ENCODE measurements around the gene CACNA2D4.

Gene CACNA2D4

GRCh38 chr12:1795221-1795784, 123.1 kb downstream of the CACNA2D4 start:
- no peaks in the 10 kb centered on the region for H3K36me3 ChIP-seq (ENCODE audit: insufficient read depth, low read depth, low read length)
- 0 out of 2 replicates have a peak, but pooled peaks cover 9% of the 10 kb centered on the region for H3K4me1 ChIP-seq (ENCODE audit: insufficient read depth, low read length)
- H3K27ac ChIP-seq (ENCODE audit: low read length), result no peak overlapping the region
- H3K4me3 ChIP-seq (ENCODE audit: low read length), result peak overlapping the region; percentile 25; the same call in 1 of the 2 replicates
- no peaks in the 10 kb centered on the region for H3K9me3 ChIP-seq (ENCODE audit: insufficient read depth, low read depth, low read length)
- no peak overlapping the region for H3K9ac ChIP-seq (ENCODE audit: low read depth, low read length)
- no peaks in the 10 kb centered on the region for H3K27me3 ChIP-seq (ENCODE audit: insufficient read depth, low read length)

GRCh38 chr12:1794440-1795090, 123.9 kb downstream of the CACNA2D4 start:
- Histone ChIP-seq H3K4me1 (ENCODE audit: insufficient read depth, low read length) (0 out of 2 replicates have a peak, but pooled peaks cover 9% of the 10 kb centered on the region), H3K9ac (ENCODE audit: low read depth, low read length) (no peak overlapping the region), H3K27me3 (ENCODE audit: insufficient read depth, low read length) (no peaks in the 10 kb centered on the region), H3K36me3 (ENCODE audit: insufficient read depth, low read depth, low read length) (no peaks in the 10 kb centered on the region), H3K27ac (ENCODE audit: low read length) (no peak overlapping the region), H3K9me3 (ENCODE audit: insufficient read depth, low read depth, low read length) (no peaks in the 10 kb centered on the region), H3K4me3 (ENCODE audit: low read length) (no peak overlapping the region)

GRCh38 chr12:1793426-1794210, 124.8 kb downstream of the CACNA2D4 start:
- Histone ChIP-seq H3K4me3 (ENCODE audit: low read length) (no peak overlapping the region), H3K27ac (ENCODE audit: low read length) (no peak overlapping the region), H3K27me3 (ENCODE audit: insufficient read depth, low read length) (no peaks in the 10 kb centered on the region), H3K9ac (ENCODE audit: low read depth, low read length) (no peak overlapping the region), H3K4me1 (ENCODE audit: insufficient read depth, low read length) (0 out of 2 replicates have a peak, but pooled peaks cover 9% of the 10 kb centered on the region), H3K36me3 (ENCODE audit: insufficient read depth, low read depth, low read length) (no peaks in the 10 kb centered on the region), H3K9me3 (ENCODE audit: insufficient read depth, low read depth, low read length) (no peaks in the 10 kb centered on the region)

DNA sequence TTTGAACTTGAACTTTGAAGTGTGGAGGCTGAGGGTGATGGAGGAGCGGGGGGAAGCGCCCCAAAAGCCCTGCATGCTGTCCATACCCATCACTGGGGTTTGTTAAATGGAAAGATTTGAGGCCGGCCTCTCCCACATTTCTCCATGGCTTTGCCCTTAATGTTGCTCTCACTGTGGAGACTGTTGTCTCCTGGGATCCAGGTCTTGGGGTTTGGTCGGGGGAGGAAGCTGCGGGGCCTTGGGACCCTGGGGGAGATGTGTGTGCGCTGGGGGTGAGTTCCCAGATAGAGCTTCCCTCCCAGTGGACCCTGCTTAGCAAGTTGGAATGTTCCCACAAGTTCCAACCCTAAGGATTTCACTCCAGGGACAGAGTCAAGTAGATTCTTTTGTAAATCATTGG, 126.0 kb downstream of the CACNA2D4 start:
- no peaks in the 10 kb centered on the region for H3K27me3 ChIP-seq (ENCODE audit: insufficient read depth, low read length)
- no peak overlapping the region for H3K4me3 ChIP-seq (ENCODE audit: low read length)
- no peak overlapping the region for H3K9ac ChIP-seq (ENCODE audit: low read depth, low read length)
- H3K27ac ChIP-seq (ENCODE audit: low read length), result no peak overlapping the region
- peaks cover 7% of the 10 kb centered on the region; the same call in 1 of the 2 replicates for H3K36me3 ChIP-seq (ENCODE audit: insufficient read depth, low read depth, low read length)
- H3K4me1 ChIP-seq (ENCODE audit: insufficient read depth, low read length), result 0 out of 2 replicates have a peak, but pooled peaks cover 9% of the 10 kb centered on the region
- H3K9me3 ChIP-seq (ENCODE audit: insufficient read depth, low read depth, low read length), result no peaks in the 10 kb centered on the region

- H3K9ac ChIP-seq (ENCODE audit: low read depth, low read length), result no peak overlapping the region
- no peaks in the 10 kb centered on the region for H3K27me3 ChIP-seq (ENCODE audit: insufficient read depth, low read length)
- peaks cover 17% of the 10 kb centered on the region for H3K36me3 ChIP-seq (ENCODE audit: insufficient read depth, low read depth, low read length)
- no peaks in the 10 kb centered on the region for H3K9me3 ChIP-seq (ENCODE audit: insufficient read depth, low read depth, low read length)
- 0 out of 2 replicates have a peak, but pooled peaks cover 9% of the 10 kb centered on the region for H3K4me1 ChIP-seq (ENCODE audit: insufficient read depth, low read length)
- H3K27ac ChIP-seq (ENCODE audit: low read length), result no peak overlapping the region
- no peak overlapping the region for H3K4me3 ChIP-seq (ENCODE audit: low read length)
These were observed 127.2 kb downstream of the CACNA2D4 start for GRCh38 chr12:1791104-1791841.

DNA sequence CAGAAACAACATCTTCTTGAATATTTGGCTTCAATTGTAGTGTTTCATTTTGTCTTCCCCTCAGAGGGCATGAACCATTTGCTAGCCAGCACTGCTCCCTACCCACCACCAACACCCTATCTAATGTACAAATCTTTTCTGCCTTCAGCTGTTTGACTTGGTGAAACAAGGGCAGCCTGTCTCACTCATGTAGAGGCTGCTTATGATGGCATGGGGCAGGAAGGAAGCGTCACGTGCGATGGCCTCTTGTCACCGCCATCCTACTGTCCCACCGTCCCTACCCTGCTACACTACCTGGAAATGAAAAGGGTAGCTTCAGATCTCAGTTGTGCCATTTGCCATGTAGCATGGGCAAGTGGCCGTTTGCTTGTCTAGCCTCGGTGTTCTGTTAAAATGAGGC, 128.0 kb downstream of the CACNA2D4 start:
- H3K27me3 ChIP-seq (ENCODE audit: insufficient read depth, low read length), result no peaks in the 10 kb centered on the region
- H3K36me3 ChIP-seq (ENCODE audit: insufficient read depth, low read depth, low read length), result peaks cover 25% of the 10 kb centered on the region
- 0 out of 2 replicates have a peak, but pooled peaks cover 9% of the 10 kb centered on the region for H3K4me1 ChIP-seq (ENCODE audit: insufficient read depth, low read length)
- no peak overlapping the region for H3K4me3 ChIP-seq (ENCODE audit: low read length)
- H3K9ac ChIP-seq (ENCODE audit: low read depth, low read length), result no peak overlapping the region
- no peaks in the 10 kb centered on the region for H3K9me3 ChIP-seq (ENCODE audit: insufficient read depth, low read depth, low read length)
- no peak overlapping the region for H3K27ac ChIP-seq (ENCODE audit: low read length)

- H3K9ac ChIP-seq (ENCODE audit: low read depth, low read length), result no peak overlapping the region
- H3K27ac ChIP-seq (ENCODE audit: low read length), result no peak overlapping the region
- H3K9me3 ChIP-seq (ENCODE audit: insufficient read depth, low read depth, low read length), result no peaks in the 10 kb centered on the region
- H3K36me3 ChIP-seq (ENCODE audit: insufficient read depth, low read depth, low read length), result peaks cover 45% of the 10 kb centered on the region
- no peak overlapping the region for H3K4me3 ChIP-seq (ENCODE audit: low read length)
- H3K4me1 ChIP-seq (ENCODE audit: insufficient read depth, low read length), result 0 out of 2 replicates have a peak, but pooled peaks cover 7% of the 10 kb centered on the region
- no peaks in the 10 kb centered on the region for H3K27me3 ChIP-seq (ENCODE audit: insufficient read depth, low read length)
These were observed 130.7 kb downstream of the CACNA2D4 start for GRCh38 chr12:1787714-1788113.

- Histone ChIP-seq H3K9ac (ENCODE audit: low read depth, low read length) (no peak overlapping the region), H3K27me3 (ENCODE audit: insufficient read depth, low read length) (no peaks in the 10 kb centered on the region), H3K9me3 (ENCODE audit: insufficient read depth, low read depth, low read length) (no peaks in the 10 kb centered on the region), H3K4me1 (ENCODE audit: insufficient read depth, low read length) (no peaks in the 10 kb centered on the region), H3K36me3 (ENCODE audit: insufficient read depth, low read depth, low read length) (peaks cover 58% of the 10 kb centered on the region), H3K27ac (ENCODE audit: low read length) (no peak overlapping the region), H3K4me3 (ENCODE audit: low read length) (no peak overlapping the region)
These were observed 136.2 kb downstream of the CACNA2D4 start for GRCh38 chr12:1782215-1782614.

GRCh38 chr12:1781772-1782171, 136.7 kb downstream of the CACNA2D4 start:
- Histone ChIP-seq H3K27ac (ENCODE audit: low read length) (no peak overlapping the region), H3K4me1 (ENCODE audit: insufficient read depth, low read length) (no peaks in the 10 kb centered on the region; the same call in 1 of the 2 replicates), H3K4me3 (ENCODE audit: low read length) (no peak overlapping the region), H3K9me3 (ENCODE audit: insufficient read depth, low read depth, low read length) (no peaks in the 10 kb centered on the region), H3K27me3 (ENCODE audit: insufficient read depth, low read length) (no peaks in the 10 kb centered on the region), H3K9ac (ENCODE audit: low read depth, low read length) (no peak overlapping the region), H3K36me3 (ENCODE audit: insufficient read depth, low read depth, low read length) (peaks cover 53% of the 10 kb centered on the region)

- H3K27ac ChIP-seq (ENCODE audit: low read length), result no peak overlapping the region
- H3K9ac ChIP-seq (ENCODE audit: low read depth, low read length), result no peak overlapping the region
- H3K4me3 ChIP-seq (ENCODE audit: low read length), result no peak overlapping the region
- peaks cover 35% of the 10 kb centered on the region; the same call in 1 of the 2 replicates for H3K36me3 ChIP-seq (ENCODE audit: insufficient read depth, low read depth, low read length)
- no peaks in the 10 kb centered on the region for H3K27me3 ChIP-seq (ENCODE audit: insufficient read depth, low read length)
- peaks cover 16% of the 10 kb centered on the region for H3K4me1 ChIP-seq (ENCODE audit: insufficient read depth, low read length)
- no peaks in the 10 kb centered on the region for H3K9me3 ChIP-seq (ENCODE audit: insufficient read depth, low read depth, low read length)
These were observed 138.7 kb downstream of the CACNA2D4 start for GRCh38 chr12:1779783-1780182.

GRCh38 chr12:1778911-1779310, 139.5 kb downstream of the CACNA2D4 start:
- Histone ChIP-seq H3K36me3 (ENCODE audit: insufficient read depth, low read depth, low read length) (peaks cover 27% of the 10 kb centered on the region; the same call in 1 of the 2 replicates), H3K9ac (ENCODE audit: low read depth, low read length) (no peak overlapping the region), H3K4me1 (ENCODE audit: insufficient read depth, low read length) (peaks cover 16% of the 10 kb centered on the region), H3K27me3 (ENCODE audit: insufficient read depth, low read length) (no peaks in the 10 kb centered on the region), H3K27ac (ENCODE audit: low read length) (no peak overlapping the region), H3K9me3 (ENCODE audit: insufficient read depth, low read depth, low read length) (no peaks in the 10 kb centered on the region), H3K4me3 (ENCODE audit: low read length) (no peak overlapping the region)
